ENCODE measurements around the gene SCIN. TPM values are rescaled to one million over a fixed set of nuclear protein-coding genes. Genes with fewer than 3 reads are reported as not detected.
"Not testable (repeated sequence)": the region's sequence is repeated elsewhere in the genome, so short reads cannot be mapped to it uniquely, and the experiment has no call there.

SCIN gene
- total and polyA plus RNA-seq, 3 experiments from 2014 or later: 0.29 to 0.35 TPM; not detected in 1

GRCh38 chr7:12685550-12685949, 115.0 kb downstream of the SCIN start:
- peaks cover 7% of the 10 kb centered on the region for H3K4me1 ChIP-seq (ENCODE audit: insufficient read depth, low read length)
- no peaks in the 10 kb centered on the region for H3K9me3 ChIP-seq (ENCODE audit: low read length)
- H3K4me3 ChIP-seq (ENCODE audit: low read length): no peak overlapping the region
- Mint-ChIP-seq H3K36me3 (peaks cover 0 to 10% (median 0%) of the 10 kb centered on the region in 3 donors), H3K4me3 (peak overlapping the region; percentile 69 to 99 (median 95)), H3K9me3 (peaks cover 0 to 3% (median 0%) of the 10 kb centered on the region in 5 donors), H3K27ac (peak overlapping the region; percentile 96 to 99 (median 98)), H3K27me3 (no peaks in the 10 kb centered on the region), H3K4me1 (peaks cover 19 to 43% (median 33%) of the 10 kb centered on the region in 3 donors)
- ChIA-PET POLR2A (no interaction called here), CTCF (interaction anchor here (0.7 to 4.3 kb wide), 17 partner anchors 10 to 590 kb away, joined by 3 to 26 read pairs (median 4); no protein-coding TSS in a partner anchor)
- H3K27me3 ChIP-seq (ENCODE audit: insufficient read depth, low read length, poor library complexity, severe bottlenecking): no peaks in the 10 kb centered on the region
- peak overlapping the region; percentile 97 for H3K27ac ChIP-seq (ENCODE audit: low read depth, low read length)
- DNase-seq: peak in 4 of 5 donors; percentile 19 to 57 (median 42)
- H3K36me3 ChIP-seq (ENCODE audit: insufficient read depth, low read length): no peaks in the 10 kb centered on the region

GRCh38 chr7:12686234-12686890, 115.8 kb downstream of the SCIN start:
- CTCF ChIA-PET: interaction anchor here (0.6 to 4.3 kb wide), 32 partner anchors 9 to 1747 kb away, joined by 3 to 26 read pairs (median 3); a partner anchor contains a TSS
- Histone ChIP-seq H3K27me3 (ENCODE audit: insufficient read depth, low read length, poor library complexity, severe bottlenecking) (no peaks in the 10 kb centered on the region), H3K27ac (ENCODE audit: low read depth, low read length) (peak overlapping the region; percentile 97), H3K4me1 (ENCODE audit: insufficient read depth, low read length) (peaks cover 7% of the 10 kb centered on the region), H3K4me3 (ENCODE audit: low read length) (peak overlapping the region; percentile 75), H3K36me3 (ENCODE audit: insufficient read depth, low read length) (no peaks in the 10 kb centered on the region), H3K9me3 (ENCODE audit: low read length) (no peaks in the 10 kb centered on the region)
- peak; percentile 94 to 99 (median 98) for DNase-seq
- peaks cover 0 to 10% (median 0%) of the 10 kb centered on the region in 3 donors for H3K36me3 Mint-ChIP-seq
- H3K9me3 Mint-ChIP-seq: peaks cover 0 to 3% (median 0%) of the 10 kb centered on the region in 5 donors
- peak overlapping the region; percentile 98 to 99 (median 98) for H3K27ac Mint-ChIP-seq
- H3K4me1 Mint-ChIP-seq: peaks cover 19 to 47% (median 33%) of the 10 kb centered on the region in 3 donors
- H3K27me3 Mint-ChIP-seq: no peaks in the 10 kb centered on the region
- H3K4me3 Mint-ChIP-seq: peak overlapping the region; percentile 94 to 99 (median 96)
- POLR2A ChIA-PET: interaction anchor here (0.6 to 1.3 kb wide), 4 partner anchors 32 to 51 kb away, joined by 3 to 6 read pairs (median 4); no protein-coding TSS in a partner anchor

- peak; percentile 75 to 90 (median 86) for DNase-seq
- peak within 1 kb of the TSS; percentile 94 to 99 (median 96) for H3K4me3 Mint-ChIP-seq
- peaks cover 0 to 3% (median 0%) of the 10 kb centered on the region in 5 donors for H3K9me3 Mint-ChIP-seq
- POLR2A ChIA-PET: interaction anchor here (0.5 to 1.3 kb wide), 6 partner anchors 8 to 268 kb away, joined by 3 to 6 read pairs (median 4); no protein-coding TSS in a partner anchor
- Histone ChIP-seq H3K4me1 (ENCODE audit: insufficient read depth, low read length) (peaks cover 7% of the 10 kb centered on the region), H3K9me3 (ENCODE audit: low read length) (no peaks in the 10 kb centered on the region), H3K4me3 (ENCODE audit: low read length) (peak within 1 kb of the TSS; percentile 75), H3K27me3 (ENCODE audit: insufficient read depth, low read length, poor library complexity, severe bottlenecking) (no peaks in the 10 kb centered on the region), H3K36me3 (ENCODE audit: insufficient read depth, low read length) (no peaks in the 10 kb centered on the region), H3K27ac (ENCODE audit: low read depth, low read length) (peak within 1 kb of the TSS; percentile 97)
- peaks cover 0 to 10% (median 0%) of the 10 kb centered on the region in 3 donors for H3K36me3 Mint-ChIP-seq
- peaks cover 19 to 49% (median 34%) of the 10 kb centered on the region in 3 donors for H3K4me1 Mint-ChIP-seq
- peak within 1 kb of the TSS; percentile 98 to 99 (median 98) for H3K27ac Mint-ChIP-seq
- CTCF ChIA-PET: interaction anchor here (0.7 to 4.3 kb wide), 26 partner anchors 9 to 1748 kb away, joined by 3 to 26 read pairs (median 4); a partner anchor contains a TSS
- no peaks in the 10 kb centered on the region for H3K27me3 Mint-ChIP-seq
These were observed 116.6 kb downstream of the SCIN start, which contains the start of gene ARL4A for GRCh38 chr7:12686891-12687717. ARL4A (plus strand) TSS chr7:12687633; CDS start chr7:12688255, 622 bp downstream.

- no peaks in the 10 kb centered on the region for H3K9me3 ChIP-seq (ENCODE audit: low read length)
- no peaks in the 10 kb centered on the region for H3K36me3 ChIP-seq (ENCODE audit: insufficient read depth, low read length)
- Mint-ChIP-seq H3K4me1 (peaks cover 19 to 56% (median 38%) of the 10 kb centered on the region in 3 donors), H3K27ac (peak overlapping the region; percentile 97 to 99 (median 98)), H3K36me3 (peaks cover 0 to 10% (median 0%) of the 10 kb centered on the region in 3 donors), H3K4me3 (peak overlapping the region; percentile 94 to 99 (median 96)), H3K27me3 (no peaks in the 10 kb centered on the region), H3K9me3 (peaks cover 0 to 3% (median 0%) of the 10 kb centered on the region in 5 donors)
- ChIA-PET CTCF (interaction anchor here (1.1 to 4.3 kb wide), 8 partner anchors 8 to 575 kb away, joined by 3 to 26 read pairs (median 10); no protein-coding TSS in a partner anchor), POLR2A (interaction anchor here (0.5 to 1.0 kb wide), 2 partner anchors 8 to 268 kb away, joined by 4 to 5 read pairs; no protein-coding TSS in a partner anchor)
- H3K27ac ChIP-seq (ENCODE audit: low read depth, low read length): peak overlapping the region; percentile 97
- no peaks in the 10 kb centered on the region for H3K27me3 ChIP-seq (ENCODE audit: insufficient read depth, low read length, poor library complexity, severe bottlenecking)
- no peak for DNase-seq
- peak overlapping the region; percentile 75 for H3K4me3 ChIP-seq (ENCODE audit: low read length)
- H3K4me1 ChIP-seq (ENCODE audit: insufficient read depth, low read length): peaks cover 7% of the 10 kb centered on the region
These were observed 117.2 kb downstream of the SCIN start for GRCh38 chr7:12687718-12688171.

GRCh38 chr7:12688485-12689170, 118.1 kb downstream of the SCIN start:
- POLR2A ChIA-PET: not testable (repeated sequence)

GRCh38 chr7:12689451-12689850, 118.9 kb downstream of the SCIN start:
- Histone ChIP-seq H3K36me3 (ENCODE audit: insufficient read depth, low read length) (no peaks in the 10 kb centered on the region), H3K9me3 (ENCODE audit: low read length) (no peaks in the 10 kb centered on the region), H3K4me1 (ENCODE audit: insufficient read depth, low read length) (peaks cover 7% of the 10 kb centered on the region), H3K4me3 (ENCODE audit: low read length) (no peak overlapping the region), H3K27ac (ENCODE audit: low read depth, low read length) (peak overlapping the region; percentile 35), H3K27me3 (ENCODE audit: insufficient read depth, low read length, poor library complexity, severe bottlenecking) (no peaks in the 10 kb centered on the region)
- H3K27me3 Mint-ChIP-seq: no peaks in the 10 kb centered on the region
- peaks cover 0 to 3% (median 0%) of the 10 kb centered on the region in 5 donors for H3K9me3 Mint-ChIP-seq
- peaks cover 26 to 66% (median 43%) of the 10 kb centered on the region in 3 donors for H3K4me1 Mint-ChIP-seq
- peaks cover 0 to 10% (median 0%) of the 10 kb centered on the region in 3 donors for H3K36me3 Mint-ChIP-seq
- peak overlapping the region in 1 of 7 donors; percentile 94 for H3K4me3 Mint-ChIP-seq
- ChIA-PET CTCF (no interaction called here), POLR2A (no interaction called here)
- DNase-seq: no peak
- peak overlapping the region in 1 of 8 donors; percentile 98 for H3K27ac Mint-ChIP-seq

More at GRCh38 chr7:12688485-12689170, 118.1 kb downstream of the SCIN start:
- H3K27ac Mint-ChIP-seq: peak overlapping the region in 2 of 8 donors; percentile 17 to 98
- H3K27me3 Mint-ChIP-seq; H3K36me3 ChIP-seq (ENCODE audit: insufficient read depth, low read length); CTCF ChIA-PET; H3K27me3 ChIP-seq (ENCODE audit: insufficient read depth, low read length, poor library complexity, severe bottlenecking); H3K9me3 ChIP-seq (ENCODE audit: low read length); H3K9me3 Mint-ChIP-seq; DNase-seq; H3K4me3 ChIP-seq (ENCODE audit: low read length); H3K4me1 ChIP-seq (ENCODE audit: insufficient read depth, low read length): not testable (repeated sequence)
- peaks cover 25 to 62% (median 43%) of the 10 kb centered on the region in 3 donors for H3K4me1 Mint-ChIP-seq
- H3K36me3 Mint-ChIP-seq: peaks cover 0 to 10% (median 0%) of the 10 kb centered on the region in 3 donors
- H3K27ac ChIP-seq (ENCODE audit: low read depth, low read length): peak overlapping the region; percentile 35
- H3K4me3 Mint-ChIP-seq: peak overlapping the region in 6 of 7 donors; percentile 22 to 97 (median 96)
